SH-SY5Y (cell line): ENCODE measurements around the gene G6PC1.

Experiments used
- GATA2 ChIP-seq: IDR thresholded peaks from 2 replicates; pipeline ENCODE4 v1.6.1; 2011; ENCODE audit warnings: mild to moderate bottlenecking, low read depth, low read length
- GATA3 ChIP-seq: IDR thresholded peaks from 2 replicates; pipeline ENCODE4 v1.6.1; 2011; ENCODE audit warnings: low read depth, mild to moderate bottlenecking, low read length, moderate library complexity

- no peak for TF ChIP-seq GATA3
- no peak for TF ChIP-seq GATA2
Measured at GRCh38 chr17:42850954-42851353, 49.6 kb upstream of the G6PC1 start, which contains the start of gene AOC3.
